GM19463 (cell line): ENCODE measurements around the gene TTC6.

ENCODE experiments used
- ATAC-seq: cut with Tn5 transposase; IDR thresholded peaks from one replicate; pipeline ENCODE4 v1.9.1; 2021; ENCODE audit warnings: mild to moderate bottlenecking, moderate library complexity; ENCODE audit not compliant: unreplicated experiment

TTC6 gene

GRCh38 chr14:37623971-37624370 lies 28.5 kb downstream of the TTC6 start:
- ATAC-seq = no peak

- no peak for ATAC-seq
Measured at GRCh38 chr14:37625597-37626595, 30.5 kb downstream of the TTC6 start.

- ATAC-seq = no peak
Measured at GRCh38 chr14:37637341-37637740, 41.9 kb downstream of the TTC6 start.

DNA sequence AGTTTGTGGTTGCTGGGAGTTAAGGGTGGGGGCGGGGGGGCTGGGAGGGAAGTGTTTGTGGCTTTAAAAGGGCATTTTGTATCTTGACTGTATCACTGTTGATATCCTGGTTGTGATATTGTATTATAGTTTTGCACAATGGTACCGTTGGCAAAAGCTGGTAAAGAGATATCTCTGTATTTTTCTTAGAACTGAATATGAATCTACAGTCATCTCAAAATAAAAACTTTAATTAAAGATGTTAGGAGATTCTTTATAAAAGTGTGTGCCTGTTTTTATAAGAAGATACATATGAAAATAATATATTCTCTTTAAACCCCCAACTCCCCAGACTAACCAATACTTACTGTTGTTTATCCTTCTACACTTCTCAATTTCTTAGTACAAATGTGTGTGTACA lies 43.2 kb downstream of the TTC6 start:
- no peak for ATAC-seq

- ATAC-seq = no peak
Measured at GRCh38 chr14:37641117-37641516, 45.7 kb downstream of the TTC6 start.

- no peak for ATAC-seq
Measured at GRCh38 chr14:37642125-37642524, 46.7 kb downstream of the TTC6 start.

DNA sequence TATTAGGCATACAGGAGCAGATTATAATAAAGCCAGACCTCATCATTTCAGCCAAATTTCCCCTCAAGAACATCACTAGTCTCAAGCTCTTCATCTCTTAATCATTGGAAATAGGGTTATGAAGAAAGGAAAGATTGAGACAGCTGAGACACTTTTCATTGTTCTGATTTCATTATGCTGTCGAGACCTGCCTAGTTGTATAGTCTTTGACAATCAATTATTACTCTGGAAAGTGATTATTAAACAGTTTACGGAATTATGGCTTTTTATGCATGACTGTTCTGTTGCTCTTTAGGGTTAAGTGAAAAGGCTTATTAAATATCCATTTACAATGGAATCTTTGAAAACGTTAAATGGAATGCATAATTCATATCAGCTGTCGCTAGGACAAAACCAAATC lies 48.3 kb downstream of the TTC6 start:
- no peak for ATAC-seq
